Hepatocyte (in vitro differentiated cells): ENCODE measurements around the gene EPC2. TPM values are rescaled to one million over a fixed set of nuclear protein-coding genes. Genes with fewer than 3 reads are reported as not detected.

Experiments
- DNase-seq: peaks from one replicate; pipeline ENCODE4 v3.0.0-alpha.2; 2016; ENCODE audit warnings: low spot score
- H2AFZ ChIP-seq: fragments of 200-600 bp; sonication (generic); 2 replicates; pipeline ENCODE4 v1.6.0; 2016; ENCODE audit warnings: antibody characterized with exemption, mild to moderate bottlenecking
- H3K27ac ChIP-seq: fragments of 200-600 bp; sonication (generic); 2 replicates; pipeline ENCODE4 v1.5.1; 2016; ENCODE audit warnings: mild to moderate bottlenecking
- H3K27me3 ChIP-seq: fragments of 200-600 bp; sonication (generic); 2 replicates; pipeline ENCODE4 v1.6.1; 2016
- H3K36me3 ChIP-seq: fragments of 200-600 bp; sonication (generic); replicated peaks from 2 replicates; pipeline ENCODE4 v1.5.1; 2016; ENCODE audit warnings: low read depth; ENCODE audit not compliant: insufficient read depth
- H3K4me1 ChIP-seq: fragments of 200-600 bp; sonication (generic); 2 replicates; pipeline ENCODE4 v1.5.1; 2016; ENCODE audit warnings: mild to moderate bottlenecking, moderate library complexity; ENCODE audit not compliant: insufficient read depth
- H3K4me2 ChIP-seq: fragments of 200-600 bp; sonication (generic); 2 replicates; pipeline ENCODE4 v1.6.0; 2016
- H3K4me3 ChIP-seq: fragments of 200-600 bp; sonication (generic); 2 replicates; pipeline ENCODE4 v1.5.1; 2016; ENCODE audit warnings: mild to moderate bottlenecking
- H3K79me2 ChIP-seq: fragments of 200-600 bp; sonication (generic); 2 replicates; pipeline ENCODE4 v1.6.0; 2017; ENCODE audit warnings: mild to moderate bottlenecking
- H3K9me2 ChIP-seq: fragments of 200-600 bp; sonication (generic); replicated peaks from 2 replicates; pipeline ENCODE4 v1.6.0; 2017; ENCODE audit warnings: mild to moderate bottlenecking; ENCODE audit not compliant: insufficient read depth
- H3K9me3 ChIP-seq: fragments of 200-600 bp; sonication (generic); 2 replicates; pipeline ENCODE4 v1.5.1; 2016; ENCODE audit warnings: low read depth, mild to moderate bottlenecking
- H4K20me1 ChIP-seq: fragments of 200-600 bp; sonication (generic); 2 replicates; pipeline ENCODE4 v1.6.0; 2016; ENCODE audit warnings: mild to moderate bottlenecking; ENCODE audit not compliant: insufficient read depth, poor library complexity, severe bottlenecking
- EZH2 ChIP-seq: fragments of 200-600 bp; sonication (generic); IDR thresholded peaks from 2 replicates; pipeline ENCODE4 v1.6.1; 2016; ENCODE audit warnings: antibody characterized with exemption, mild to moderate bottlenecking, borderline replicate concordance
- EZH2phosphoT487 ChIP-seq: fragments of 200-600 bp; sonication (generic); IDR thresholded peaks from one replicate; pipeline ENCODE4 v1.6.1; 2018; ENCODE audit warnings: antibody characterized with exemption, mild to moderate bottlenecking, low read depth, moderate library complexity; ENCODE audit not compliant: unreplicated experiment, severe bottlenecking
- WGBS: methylation state at CpG from one replicate; pipeline ENCODE4 v1.1.6; 2016; ENCODE audit warnings: low lambda C conversion rate; ENCODE audit errors: missing lambda C conversion rate; 5-methylcytosine and 5-hydroxymethylcytosine counted together
- polyA plus RNA-seq: library from polyadenylated mRNA; unstranded; fragments of >200 nt; fragmentation: Nextera tagmentation; extraction: Ambion mirVana; gene quantifications from 2 replicates; pipeline ENCODE4 v1.2.1, GENCODE V29; 2016
- total RNA-seq: library from RNA; depleted of rRNA; stranded (reverse); fragments of >200 nt; gene quantifications from 2 replicates; pipeline ENCODE4 v1.2.3, GENCODE V29; 2014
- TF ChIP-seq, protein P1 (sequence below): fragments of 200-600 bp; sonication (generic); IDR thresholded peaks from 2 replicates; pipeline ENCODE4 v1.5.1; 2016; ENCODE audit warnings: antibody characterized with exemption, mild to moderate bottlenecking; ENCODE audit not compliant: poor library complexity

Gene EPC2, protein sequence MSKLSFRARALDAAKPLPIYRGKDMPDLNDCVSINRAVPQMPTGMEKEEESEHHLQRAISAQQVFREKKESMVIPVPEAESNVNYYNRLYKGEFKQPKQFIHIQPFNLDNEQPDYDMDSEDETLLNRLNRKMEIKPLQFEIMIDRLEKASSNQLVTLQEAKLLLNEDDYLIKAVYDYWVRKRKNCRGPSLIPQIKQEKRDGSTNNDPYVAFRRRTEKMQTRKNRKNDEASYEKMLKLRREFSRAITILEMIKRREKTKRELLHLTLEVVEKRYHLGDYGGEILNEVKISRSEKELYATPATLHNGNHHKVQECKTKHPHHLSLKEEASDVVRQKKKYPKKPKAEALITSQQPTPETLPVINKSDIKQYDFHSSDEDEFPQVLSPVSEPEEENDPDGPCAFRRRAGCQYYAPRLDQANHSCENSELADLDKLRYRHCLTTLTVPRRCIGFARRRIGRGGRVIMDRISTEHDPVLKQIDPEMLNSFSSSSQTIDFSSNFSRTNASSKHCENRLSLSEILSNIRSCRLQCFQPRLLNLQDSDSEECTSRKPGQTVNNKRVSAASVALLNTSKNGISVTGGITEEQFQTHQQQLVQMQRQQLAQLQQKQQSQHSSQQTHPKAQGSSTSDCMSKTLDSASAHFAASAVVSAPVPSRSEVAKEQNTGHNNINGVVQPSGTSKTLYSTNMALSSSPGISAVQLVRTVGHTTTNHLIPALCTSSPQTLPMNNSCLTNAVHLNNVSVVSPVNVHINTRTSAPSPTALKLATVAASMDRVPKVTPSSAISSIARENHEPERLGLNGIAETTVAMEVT
- 37.3 and 37.8 TPM in 2 replicates for total RNA-seq
- 2.6 and 2.7 TPM in 2 replicates for polyA plus RNA-seq

DNA sequence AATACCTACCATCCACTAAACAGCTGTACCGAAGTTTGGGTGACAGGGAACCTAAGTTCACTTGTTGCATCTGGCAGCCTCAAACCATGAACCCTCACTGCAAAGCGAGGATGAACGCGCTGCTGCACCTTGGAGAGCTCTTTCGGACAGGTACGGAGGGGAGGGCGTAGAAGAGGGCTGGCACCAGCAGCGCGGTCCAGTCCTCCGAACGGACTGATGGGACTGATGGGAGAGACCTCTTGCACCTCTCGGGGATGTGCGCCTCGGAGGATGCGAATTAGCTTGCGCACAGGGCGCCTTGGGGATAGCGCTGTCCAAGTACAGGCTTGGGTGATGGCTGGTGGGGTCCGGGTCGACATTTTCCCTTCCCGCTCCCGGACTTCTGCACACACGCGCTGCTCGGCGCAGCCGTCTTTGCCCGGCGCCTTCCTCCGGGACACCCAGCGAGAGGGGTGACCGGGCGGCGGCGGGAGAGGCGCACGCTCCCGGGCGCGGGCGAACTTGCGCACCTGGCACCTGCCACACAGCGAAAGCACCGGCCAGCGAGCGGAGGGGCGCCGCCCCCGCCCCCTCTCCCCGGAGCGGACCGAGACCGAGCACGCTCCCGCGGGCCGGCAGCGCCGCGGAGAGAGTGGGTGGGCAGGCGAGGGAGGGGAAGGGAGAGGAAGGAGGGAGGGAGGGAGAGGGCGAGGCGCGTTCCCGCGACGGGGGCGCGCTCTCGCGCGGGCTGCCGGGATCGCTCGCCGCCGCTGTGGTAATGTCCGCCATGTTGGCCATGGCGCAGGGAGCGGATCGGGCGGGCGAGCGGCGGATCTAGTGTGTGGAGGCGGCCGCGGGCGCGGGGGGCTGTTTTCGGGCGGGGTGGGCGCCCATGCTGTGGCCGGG is at the start of gene EPC2:
EPC2 (plus strand) TSS at position 754 of the 885 bp plus-strand sequence. CDS start 267 bp downstream, outside the sequence.
- DNase-seq = peak; percentile 93
- Histone ChIP-seq H3K27me3 (no peaks in the 10 kb centered on the region), H3K4me2 (peak within 1 kb of the TSS; percentile 91), H3K79me2 (peaks cover 36% of the 10 kb centered on the region), H3K36me3 (no peaks in the 10 kb centered on the region), H3K9me2 (no peaks in the 10 kb centered on the region), H2AFZ (peak within 1 kb of the TSS; percentile 66), H3K4me1 (no peaks in the 10 kb centered on the region), H4K20me1 (peaks cover 38% of the 10 kb centered on the region), H3K4me3 (peak within 1 kb of the TSS; percentile 88), H3K27ac (peak within 1 kb of the TSS; percentile 97), H3K9me3 (no peaks in the 10 kb centered on the region)
- TF ChIP-seq EZH2phosphoT487 (no peak), EZH2 (no peak)
- WGBS = 1% methylated on average over 36 of the region's 94 CpGs

DNA sequence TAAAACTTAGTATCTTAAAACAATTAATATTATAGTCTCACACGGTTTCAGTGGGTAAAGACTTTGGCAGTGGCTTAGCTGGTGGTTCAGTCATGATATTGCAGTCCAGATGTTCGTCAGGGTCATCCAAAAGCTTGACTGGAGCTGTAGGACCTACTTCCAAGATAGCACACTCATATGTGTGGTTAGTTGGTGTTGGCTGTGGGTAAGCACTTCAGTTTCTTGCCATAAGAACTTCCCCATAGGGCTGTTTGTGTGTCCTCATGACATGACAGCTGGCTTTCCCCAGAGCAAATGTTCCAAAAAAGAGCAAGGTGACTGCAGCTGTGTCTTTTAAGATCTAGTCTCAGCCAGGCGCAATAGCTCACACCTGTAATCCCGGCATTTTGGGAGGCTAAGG is 48.5 kb upstream of the EPC2 start:
- H2AFZ ChIP-seq = no peak overlapping the region
- H3K36me3 ChIP-seq = no peaks in the 10 kb centered on the region
- no peak overlapping the region for H3K4me3 ChIP-seq
- no peak overlapping the region for H3K27ac ChIP-seq
- no peak for DNase-seq
- H3K9me2 ChIP-seq = no peaks in the 10 kb centered on the region
- H3K9me3 ChIP-seq = no peaks in the 10 kb centered on the region
- no peaks in the 10 kb centered on the region for H3K4me1 ChIP-seq
- H3K79me2 ChIP-seq = no peaks in the 10 kb centered on the region
- H3K4me2 ChIP-seq = no peak overlapping the region
- H3K27me3 ChIP-seq = no peaks in the 10 kb centered on the region
- H4K20me1 ChIP-seq = no peaks in the 10 kb centered on the region
- TF ChIP-seq, protein P1, sequence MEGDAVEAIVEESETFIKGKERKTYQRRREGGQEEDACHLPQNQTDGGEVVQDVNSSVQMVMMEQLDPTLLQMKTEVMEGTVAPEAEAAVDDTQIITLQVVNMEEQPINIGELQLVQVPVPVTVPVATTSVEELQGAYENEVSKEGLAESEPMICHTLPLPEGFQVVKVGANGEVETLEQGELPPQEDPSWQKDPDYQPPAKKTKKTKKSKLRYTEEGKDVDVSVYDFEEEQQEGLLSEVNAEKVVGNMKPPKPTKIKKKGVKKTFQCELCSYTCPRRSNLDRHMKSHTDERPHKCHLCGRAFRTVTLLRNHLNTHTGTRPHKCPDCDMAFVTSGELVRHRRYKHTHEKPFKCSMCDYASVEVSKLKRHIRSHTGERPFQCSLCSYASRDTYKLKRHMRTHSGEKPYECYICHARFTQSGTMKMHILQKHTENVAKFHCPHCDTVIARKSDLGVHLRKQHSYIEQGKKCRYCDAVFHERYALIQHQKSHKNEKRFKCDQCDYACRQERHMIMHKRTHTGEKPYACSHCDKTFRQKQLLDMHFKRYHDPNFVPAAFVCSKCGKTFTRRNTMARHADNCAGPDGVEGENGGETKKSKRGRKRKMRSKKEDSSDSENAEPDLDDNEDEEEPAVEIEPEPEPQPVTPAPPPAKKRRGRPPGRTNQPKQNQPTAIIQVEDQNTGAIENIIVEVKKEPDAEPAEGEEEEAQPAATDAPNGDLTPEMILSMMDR = no peak
- no peak for TF ChIP-seq EZH2phosphoT487
- no peak for TF ChIP-seq EZH2
- WGBS = 93% methylated on average over 4 of the region's 4 CpGs

DNA sequence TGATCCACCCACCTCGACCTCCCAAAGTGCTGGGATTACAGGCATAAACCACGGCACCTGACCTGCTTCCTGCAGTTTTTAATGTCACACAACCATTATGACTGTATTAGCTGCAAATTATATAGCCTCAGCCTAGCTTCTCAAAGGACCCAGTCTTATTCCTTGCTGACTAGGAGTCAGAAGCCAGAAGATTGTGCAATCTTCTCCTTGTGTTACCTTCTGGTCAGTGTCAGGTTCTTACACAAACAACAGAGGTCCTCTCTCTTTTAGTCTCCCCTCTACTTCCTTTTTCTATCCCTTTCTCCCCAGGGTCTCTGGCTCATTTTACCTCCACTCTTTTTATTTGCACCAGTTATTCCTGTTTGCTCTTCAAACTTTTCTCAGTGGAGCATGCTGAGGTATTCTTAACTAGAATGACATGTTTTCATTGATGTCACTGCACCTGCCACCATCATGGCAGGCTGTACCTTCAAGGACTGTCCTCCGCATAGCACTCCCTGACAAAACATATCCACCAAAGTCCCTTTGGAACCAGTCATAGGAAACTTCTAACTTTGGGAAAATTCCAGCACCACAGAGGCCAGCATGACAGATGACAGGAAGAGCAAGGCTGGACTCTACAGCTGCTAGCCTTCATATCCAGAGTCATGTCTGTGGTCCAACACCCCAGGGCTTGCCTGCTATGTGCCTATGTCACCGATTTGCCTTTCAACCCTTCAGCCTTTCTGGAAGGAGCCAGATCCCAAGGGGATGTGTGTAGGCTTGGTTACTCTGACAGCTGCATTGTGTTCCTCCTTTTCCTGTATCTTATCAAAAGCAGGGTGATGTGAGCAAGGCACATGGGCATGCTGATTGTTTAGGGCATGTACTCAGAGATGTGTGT is 45.2 kb upstream of the EPC2 start:
- H2AFZ ChIP-seq = no peak overlapping the region
- H3K79me2 ChIP-seq = no peaks in the 10 kb centered on the region
- TF ChIP-seq EZH2phosphoT487 = no peak
- TF ChIP-seq, protein P1 = no peak
- TF ChIP-seq EZH2 = no peak

More for the DNA sequence above, 45.2 kb upstream of the EPC2 start:
- Histone ChIP-seq H3K27ac (no peak overlapping the region), H3K9me3 (no peaks in the 10 kb centered on the region), H3K9me2 (no peaks in the 10 kb centered on the region), H3K27me3 (no peaks in the 10 kb centered on the region), H3K4me3 (no peak overlapping the region), H3K4me2 (no peak overlapping the region), H3K4me1 (no peaks in the 10 kb centered on the region), H3K36me3 (no peaks in the 10 kb centered on the region), H4K20me1 (no peaks in the 10 kb centered on the region)
- 77% methylated on average over 4 of the region's 4 CpGs for WGBS
- DNase-seq = no peak
